ENCODE results near the gene GHR. TPM values are rescaled to one million over a fixed set of nuclear protein-coding genes. Genes with fewer than 3 reads are reported as not detected.
A peak's percentile ranks its signal among the peaks of the same experiment; 100 is the strongest.
"Not testable (repeated sequence)": the region's sequence is repeated elsewhere in the genome, so short reads cannot be mapped to it uniquely, and the experiment has no call there.

The GHR gene
- total RNA-seq, 1 donor = 4.3 TPM

DNA sequence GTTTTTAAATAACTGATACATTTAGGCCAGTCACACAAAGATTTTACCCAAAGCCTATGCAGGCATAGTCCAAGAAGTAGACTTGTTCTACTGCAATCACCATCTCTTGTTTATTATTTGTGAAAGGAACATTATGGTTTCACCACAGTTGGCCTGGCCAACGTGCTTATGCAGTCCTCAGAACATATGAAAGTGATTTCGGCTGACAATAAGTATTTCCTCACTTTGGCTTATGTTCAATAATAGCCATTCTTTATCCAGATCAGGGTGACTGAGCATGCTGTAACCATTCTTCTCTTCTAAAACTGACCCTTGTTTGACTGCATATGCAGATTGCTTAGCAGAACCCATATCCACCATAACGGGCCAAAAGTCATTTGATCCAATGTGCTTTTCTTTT, 256.8 kb downstream of the GHR start:
- no peak overlapping the region for H3K4me3 ChIP-seq (ENCODE audit: low read depth, low read length)
- TF ChIP-seq, protein P1, sequence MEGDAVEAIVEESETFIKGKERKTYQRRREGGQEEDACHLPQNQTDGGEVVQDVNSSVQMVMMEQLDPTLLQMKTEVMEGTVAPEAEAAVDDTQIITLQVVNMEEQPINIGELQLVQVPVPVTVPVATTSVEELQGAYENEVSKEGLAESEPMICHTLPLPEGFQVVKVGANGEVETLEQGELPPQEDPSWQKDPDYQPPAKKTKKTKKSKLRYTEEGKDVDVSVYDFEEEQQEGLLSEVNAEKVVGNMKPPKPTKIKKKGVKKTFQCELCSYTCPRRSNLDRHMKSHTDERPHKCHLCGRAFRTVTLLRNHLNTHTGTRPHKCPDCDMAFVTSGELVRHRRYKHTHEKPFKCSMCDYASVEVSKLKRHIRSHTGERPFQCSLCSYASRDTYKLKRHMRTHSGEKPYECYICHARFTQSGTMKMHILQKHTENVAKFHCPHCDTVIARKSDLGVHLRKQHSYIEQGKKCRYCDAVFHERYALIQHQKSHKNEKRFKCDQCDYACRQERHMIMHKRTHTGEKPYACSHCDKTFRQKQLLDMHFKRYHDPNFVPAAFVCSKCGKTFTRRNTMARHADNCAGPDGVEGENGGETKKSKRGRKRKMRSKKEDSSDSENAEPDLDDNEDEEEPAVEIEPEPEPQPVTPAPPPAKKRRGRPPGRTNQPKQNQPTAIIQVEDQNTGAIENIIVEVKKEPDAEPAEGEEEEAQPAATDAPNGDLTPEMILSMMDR (IDR thresholded peaks at IDR 0.05; ENCODE audit: insufficient read depth, low read length) = no peak
- DNase-seq (ENCODE audit: low read depth) = peak; percentile 39

DNA sequence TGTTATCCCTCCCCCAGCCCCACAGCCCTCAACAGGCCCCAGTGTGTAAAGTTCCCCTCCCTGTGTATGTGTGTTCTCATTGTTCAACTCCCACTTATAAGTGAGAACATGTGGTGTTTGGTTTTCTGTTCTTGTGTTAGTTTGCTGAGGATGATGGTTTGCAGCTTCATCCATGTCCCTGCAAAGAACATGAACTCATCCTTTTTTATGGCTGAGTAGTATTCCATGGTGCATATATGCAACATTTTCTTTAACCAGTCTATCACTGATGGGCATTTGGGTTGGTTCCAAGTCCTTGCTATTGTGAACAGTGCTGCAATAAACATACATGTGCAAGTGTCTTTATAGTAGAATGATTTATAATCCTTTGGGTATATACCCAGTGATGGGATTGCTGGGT, 261.8 kb downstream of the GHR start:
- not testable (repeated sequence) for DNase-seq (ENCODE audit: low read depth); H3K4me3 ChIP-seq (ENCODE audit: low read depth, low read length)

DNA sequence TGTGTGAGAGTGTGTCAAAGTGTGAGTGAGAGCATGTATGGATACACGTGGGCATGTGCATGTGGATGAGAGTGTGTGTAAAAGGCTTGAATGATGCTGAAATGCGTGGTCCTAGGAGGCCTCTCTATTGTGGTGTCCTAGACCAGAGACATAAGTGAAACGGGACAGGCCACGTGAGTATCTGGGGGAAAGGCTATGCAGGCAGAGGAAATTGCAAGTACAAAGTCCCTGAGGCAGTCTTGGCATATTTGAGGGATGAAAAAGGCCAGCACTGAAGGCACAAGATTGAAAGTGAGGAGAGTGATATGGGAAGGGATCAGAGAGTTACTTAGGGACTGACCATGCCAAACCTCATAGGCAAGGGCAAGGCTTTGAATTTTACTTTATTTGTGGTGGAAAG, 266.2 kb downstream of the GHR start:
- TF ChIP-seq, protein P1 (IDR thresholded peaks at IDR 0.05; ENCODE audit: insufficient read depth, low read length) = no peak
- no peak for DNase-seq (ENCODE audit: low read depth)
- H3K4me3 ChIP-seq (ENCODE audit: low read depth, low read length) = no peak overlapping the region

DNA sequence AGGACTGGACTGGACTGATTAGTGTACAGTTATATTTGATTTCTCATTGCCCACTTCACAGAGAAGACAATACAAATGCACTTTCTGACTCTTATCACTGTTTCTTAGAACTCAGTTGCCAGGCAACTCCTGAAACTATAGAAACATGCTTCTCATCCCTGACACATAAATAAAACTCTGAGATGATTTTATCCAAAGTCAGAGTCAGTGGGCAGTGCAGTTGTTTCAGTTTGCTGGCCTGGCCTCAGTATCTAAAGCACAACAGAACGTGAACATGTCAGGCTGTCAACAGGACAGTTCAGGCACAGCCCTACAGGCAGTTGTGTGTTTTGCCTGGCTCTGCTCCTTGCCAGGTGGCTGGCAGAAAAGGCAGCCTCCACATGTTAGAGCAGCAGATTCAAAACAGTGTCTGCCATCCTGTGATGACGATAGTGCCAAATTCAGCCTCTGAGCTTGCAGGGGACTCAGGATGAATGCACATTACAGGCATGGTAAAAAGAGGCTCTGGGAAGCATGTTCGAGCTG, 268.2 kb downstream of the GHR start:
- TF ChIP-seq, protein P1 (IDR thresholded peaks at IDR 0.05; ENCODE audit: insufficient read depth, low read length) = no peak
- no peak overlapping the region for H3K4me3 ChIP-seq (ENCODE audit: low read depth, low read length)
- DNase-seq (ENCODE audit: low read depth) = peak; percentile 58

DNA sequence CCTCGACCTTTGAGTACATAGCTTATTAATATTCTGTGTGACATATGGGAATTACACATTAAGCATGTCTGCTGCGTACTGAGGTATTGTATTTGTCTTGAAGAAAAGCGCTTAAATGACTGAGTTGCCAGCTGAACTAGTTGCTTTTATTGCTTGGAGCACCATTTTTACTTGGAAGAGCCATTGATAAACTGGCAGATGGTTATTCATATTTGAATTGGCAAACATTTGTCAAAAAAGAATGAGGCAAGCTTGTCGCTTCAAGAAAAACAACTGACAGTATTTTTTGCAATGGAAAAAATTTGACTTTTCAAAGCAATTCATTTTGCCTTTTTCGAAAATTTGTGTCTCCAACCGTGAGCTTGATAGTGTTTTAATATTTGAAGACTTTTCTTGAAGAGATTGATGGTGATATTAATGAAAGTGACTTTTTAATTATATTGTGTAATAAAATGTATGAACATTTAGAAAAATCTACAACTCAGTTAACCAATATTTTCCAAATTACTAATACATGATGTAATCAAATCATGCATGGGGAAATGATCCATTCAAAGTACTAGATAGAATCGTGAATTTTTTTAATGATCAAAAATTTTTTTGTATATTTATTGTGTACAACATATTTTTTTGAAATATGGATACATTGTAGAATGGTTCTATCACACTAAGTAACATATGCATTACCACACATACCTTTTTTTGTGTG, 278.3 kb downstream of the GHR start:
- H3K4me3 ChIP-seq (ENCODE audit: low read depth, low read length) = no peak overlapping the region
- TF ChIP-seq, protein P1 (IDR thresholded peaks at IDR 0.05; ENCODE audit: insufficient read depth, low read length) = no peak
- DNase-seq (ENCODE audit: low read depth) = no peak

DNA sequence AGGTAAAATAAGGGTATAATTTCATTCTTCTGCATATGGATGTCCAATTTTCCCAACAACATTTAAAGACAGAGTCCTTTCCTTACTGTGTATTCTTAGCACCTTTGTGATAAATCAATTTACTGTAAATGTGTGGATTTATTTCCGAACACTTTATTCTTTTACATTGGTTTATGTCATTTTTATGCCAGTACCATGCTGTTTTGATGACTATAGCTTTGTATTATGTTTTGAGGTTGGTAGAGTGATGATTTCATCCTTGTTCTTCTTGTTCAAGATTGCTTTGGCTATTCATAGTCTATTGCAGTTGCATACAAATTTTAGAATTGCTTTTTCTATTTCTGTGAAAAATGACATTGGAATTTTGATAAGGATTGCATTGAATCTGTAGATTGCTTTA, 280.0 kb downstream of the GHR start:
- TF ChIP-seq, protein P1 (IDR thresholded peaks at IDR 0.05; ENCODE audit: insufficient read depth, low read length) = no peak
- H3K4me3 ChIP-seq (ENCODE audit: low read depth, low read length) = no peak overlapping the region
- DNase-seq (ENCODE audit: low read depth) = no peak

DNA sequence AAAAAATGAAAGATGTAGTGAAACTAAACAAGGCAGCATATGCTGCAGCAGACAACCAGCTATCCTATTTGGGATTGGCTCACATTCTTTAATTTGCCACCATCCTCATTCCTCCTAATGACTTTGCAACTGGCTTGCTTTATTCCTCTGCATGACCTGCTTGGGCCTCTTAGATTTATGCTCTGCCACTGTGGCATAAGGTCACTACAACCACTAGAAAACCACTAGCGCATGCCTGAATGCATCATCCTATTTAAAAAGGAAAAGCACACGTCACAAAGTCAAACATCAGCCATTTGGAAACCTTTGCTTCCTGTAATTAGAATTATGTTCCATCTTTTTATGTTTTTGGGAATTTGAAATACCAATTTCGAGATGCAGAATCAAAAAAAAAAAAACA, 292.5 kb downstream of the GHR start:
- H3K4me3 ChIP-seq (ENCODE audit: low read depth, low read length) = no peak overlapping the region
- no peak for DNase-seq (ENCODE audit: low read depth)
- TF ChIP-seq, protein P1 (IDR thresholded peaks at IDR 0.05; ENCODE audit: insufficient read depth, low read length) = no peak

All from fibroblast of the aortic adventitia (primary cell).